RWPE2 (cell line): ENCODE measurements around the gene DNAJB7.
"Not testable (repeated sequence)": the region's sequence is repeated elsewhere in the genome, so short reads cannot be mapped to it uniquely, and the experiment has no call there.

ENCODE experiments used
- ATAC-seq: fragments of 200-7000 bp; cut with Tn5 transposase; 3 replicates; pipeline ENCODE4 v1.9.1; 2021; ENCODE audit warnings: low read depth
- DNase-seq: peaks from one replicate; pipeline ENCODE4 v3.0.0-alpha.2; 2020; ENCODE audit warnings: low spot score
- H3K27ac ChIP-seq: fragments of 450-650 bp; 2 replicates; pipeline ENCODE4 v1.5.1; 2017; ENCODE audit warnings: mild to moderate bottlenecking; ENCODE audit not compliant: poor library complexity, severe bottlenecking
- H3K27me3 ChIP-seq: fragments of 250-450 bp; sonication (Bioruptor Pico); 2 replicates; pipeline ENCODE4 v1.5.1; 2021; ENCODE audit warnings: mild to moderate bottlenecking, moderate library complexity; ENCODE audit not compliant: insufficient read depth, poor library complexity, severe bottlenecking
- H3K36me3 ChIP-seq: fragments of 250-450 bp; sonication (Bioruptor Pico); 2 replicates; pipeline ENCODE4 v1.5.1; 2020; ENCODE audit warnings: low read depth, mild to moderate bottlenecking, moderate library complexity
- H3K4me1 ChIP-seq: fragments of 250-450 bp; sonication (Bioruptor Pico); 2 replicates; pipeline ENCODE4 v1.5.1; 2021; ENCODE audit warnings: mild to moderate bottlenecking, moderate library complexity; ENCODE audit not compliant: insufficient read depth, poor library complexity, severe bottlenecking
- H3K4me3 ChIP-seq: fragments of 250-450 bp; sonication (Bioruptor Pico); 2 replicates; pipeline ENCODE4 v1.5.1; 2021; ENCODE audit warnings: mild to moderate bottlenecking, moderate library complexity; ENCODE audit not compliant: severe bottlenecking
- H3K9me3 ChIP-seq: fragments of 250-450 bp; sonication (Bioruptor Pico); 2 replicates; pipeline ENCODE4 v1.5.1; 2021; ENCODE audit warnings: mild to moderate bottlenecking, moderate library complexity; ENCODE audit not compliant: severe bottlenecking
- TF ChIP-seq, protein P1 (sequence below): fragments of 450-650 bp; IDR thresholded peaks from one replicate; pipeline ENCODE4 v1.5.1; 2017; ENCODE audit warnings: mild to moderate bottlenecking, moderate library complexity; ENCODE audit not compliant: poor library complexity, severe bottlenecking

Gene DNAJB7

GRCh38 chr22:40834619-40835018 is 27.3 kb downstream of the DNAJB7 start:
- H3K27ac ChIP-seq: no peak overlapping the region
- no peak overlapping the region for H3K4me3 ChIP-seq
- H3K36me3 ChIP-seq: peaks cover 83% of the 10 kb centered on the region
- H3K9me3 ChIP-seq: no peaks in the 10 kb centered on the region
- H3K27me3 ChIP-seq: no peaks in the 10 kb centered on the region
- no peak for ATAC-seq
- no peaks in the 10 kb centered on the region for H3K4me1 ChIP-seq
- no peak for DNase-seq
- TF ChIP-seq, protein P1, sequence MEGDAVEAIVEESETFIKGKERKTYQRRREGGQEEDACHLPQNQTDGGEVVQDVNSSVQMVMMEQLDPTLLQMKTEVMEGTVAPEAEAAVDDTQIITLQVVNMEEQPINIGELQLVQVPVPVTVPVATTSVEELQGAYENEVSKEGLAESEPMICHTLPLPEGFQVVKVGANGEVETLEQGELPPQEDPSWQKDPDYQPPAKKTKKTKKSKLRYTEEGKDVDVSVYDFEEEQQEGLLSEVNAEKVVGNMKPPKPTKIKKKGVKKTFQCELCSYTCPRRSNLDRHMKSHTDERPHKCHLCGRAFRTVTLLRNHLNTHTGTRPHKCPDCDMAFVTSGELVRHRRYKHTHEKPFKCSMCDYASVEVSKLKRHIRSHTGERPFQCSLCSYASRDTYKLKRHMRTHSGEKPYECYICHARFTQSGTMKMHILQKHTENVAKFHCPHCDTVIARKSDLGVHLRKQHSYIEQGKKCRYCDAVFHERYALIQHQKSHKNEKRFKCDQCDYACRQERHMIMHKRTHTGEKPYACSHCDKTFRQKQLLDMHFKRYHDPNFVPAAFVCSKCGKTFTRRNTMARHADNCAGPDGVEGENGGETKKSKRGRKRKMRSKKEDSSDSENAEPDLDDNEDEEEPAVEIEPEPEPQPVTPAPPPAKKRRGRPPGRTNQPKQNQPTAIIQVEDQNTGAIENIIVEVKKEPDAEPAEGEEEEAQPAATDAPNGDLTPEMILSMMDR: no peak

DNA sequence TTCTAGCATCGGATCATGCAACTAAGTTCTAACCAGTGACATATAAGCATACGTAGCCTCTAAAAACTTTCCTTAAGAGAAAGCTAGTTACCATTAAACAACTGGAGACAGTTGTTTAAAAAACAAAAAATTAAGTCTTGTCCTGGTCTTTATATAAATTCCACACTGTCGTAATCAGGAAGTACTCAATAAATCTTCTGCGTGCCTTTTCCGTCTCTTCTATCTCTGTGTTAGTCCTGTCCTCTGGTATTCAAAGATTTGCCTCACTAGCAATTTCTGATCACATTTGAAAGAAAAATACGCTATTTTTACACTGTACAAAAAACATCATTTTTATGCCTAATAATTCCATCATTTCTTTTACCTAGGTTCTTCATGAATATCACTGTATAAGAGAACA is 32.8 kb downstream of the DNAJB7 start:
- Histone ChIP-seq H3K4me1 (no peaks in the 10 kb centered on the region), H3K27ac (no peak overlapping the region), H3K36me3 (peaks cover 94% of the 10 kb centered on the region), H3K9me3 (no peaks in the 10 kb centered on the region), H3K27me3 (no peaks in the 10 kb centered on the region), H3K4me3 (no peak overlapping the region)
- no peak for DNase-seq
- no peak for ATAC-seq
- TF ChIP-seq, protein P1: no peak

DNA sequence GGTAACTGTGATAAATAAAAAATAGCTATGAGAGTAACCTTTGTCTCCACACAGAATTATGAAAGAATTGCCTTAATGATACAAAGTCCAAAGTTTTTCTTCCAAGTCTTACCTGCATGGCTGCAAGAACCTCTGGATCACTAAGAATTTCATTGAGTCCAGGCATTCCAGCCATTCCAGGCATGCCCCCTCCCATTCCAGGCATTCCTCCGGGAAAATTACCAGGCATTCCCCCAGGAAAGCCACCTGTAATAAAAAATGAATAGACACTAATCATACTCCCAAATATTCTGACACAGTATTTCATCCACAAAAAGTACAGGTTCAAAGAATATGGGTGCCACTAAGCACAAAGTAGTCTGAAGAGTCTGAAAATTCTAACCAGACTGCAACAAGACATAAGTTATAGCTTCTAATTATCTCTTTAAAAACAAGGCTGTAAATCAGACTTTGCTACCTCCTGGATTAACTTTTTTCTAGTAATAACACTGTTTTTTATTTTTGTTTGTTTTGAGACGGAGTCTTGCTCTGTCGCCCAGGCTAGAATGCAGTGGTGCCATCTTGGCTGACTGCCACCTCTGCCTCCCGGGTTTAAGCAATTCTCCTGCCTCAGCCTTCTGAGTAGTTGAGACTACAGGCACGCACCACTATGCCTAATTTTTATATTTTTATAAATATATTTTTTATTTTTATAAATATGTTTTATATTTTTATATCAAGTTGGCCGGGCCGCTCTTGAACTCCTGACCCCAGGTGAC is 34.8 kb downstream of the DNAJB7 start:
- no peaks in the 10 kb centered on the region for H3K4me1 ChIP-seq
- peaks cover 84% of the 10 kb centered on the region for H3K36me3 ChIP-seq
- DNase-seq (no peak), ATAC-seq (no peak)
- H3K4me3 ChIP-seq: no peak overlapping the region
- TF ChIP-seq, protein P1: no peak
- no peak overlapping the region for H3K27ac ChIP-seq
- no peaks in the 10 kb centered on the region for H3K27me3 ChIP-seq
- H3K9me3 ChIP-seq: no peaks in the 10 kb centered on the region

DNA sequence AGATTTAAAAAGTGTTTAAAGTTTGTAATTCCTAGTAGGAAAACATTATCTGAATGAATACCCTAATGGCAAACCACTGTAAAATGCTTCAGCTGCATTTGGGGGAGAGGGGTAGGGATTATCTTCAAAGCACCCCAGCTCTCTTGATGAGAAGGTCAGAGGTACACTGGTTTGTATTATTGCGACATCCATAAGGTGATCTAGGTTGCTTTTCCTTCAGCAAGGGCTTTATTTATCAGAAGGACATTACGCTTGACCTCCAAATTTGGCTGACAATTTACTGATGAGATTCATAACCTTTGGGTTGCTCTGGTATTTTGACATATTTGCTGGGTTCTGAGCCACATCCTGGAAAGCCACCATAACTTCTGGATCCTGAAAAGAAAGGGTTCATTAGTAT is 35.6 kb downstream of the DNAJB7 start:
- H3K4me3 ChIP-seq, H3K27me3 ChIP-seq, H3K4me1 ChIP-seq, H3K27ac ChIP-seq, H3K9me3 ChIP-seq, ATAC-seq, DNase-seq: not testable (repeated sequence)
- H3K36me3 ChIP-seq: peaks cover 75% of the 10 kb centered on the region

DNA sequence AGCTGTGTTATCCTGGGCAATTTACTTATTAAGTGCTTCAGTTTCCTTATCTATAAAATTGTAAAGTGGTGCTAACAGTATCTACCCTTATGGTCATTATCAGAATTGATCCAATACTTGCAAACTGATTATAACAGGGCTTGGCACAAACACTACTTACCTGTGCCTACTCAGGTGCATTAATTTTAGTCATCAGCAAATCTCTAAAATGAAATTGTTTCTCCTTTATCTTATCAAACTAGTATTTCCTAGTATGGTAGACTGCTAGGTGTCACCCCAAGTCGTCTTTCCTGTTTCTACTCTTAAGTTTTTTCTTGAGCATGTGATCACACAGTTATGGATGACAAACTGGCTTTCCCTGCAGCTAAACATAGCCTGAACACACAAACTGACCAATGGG is 38.5 kb downstream of the DNAJB7 start:
- ATAC-seq: no peak
- TF ChIP-seq, protein P1: no peak
- peaks cover 46% of the 10 kb centered on the region for H3K36me3 ChIP-seq
- no peaks in the 10 kb centered on the region for H3K9me3 ChIP-seq
- no peak overlapping the region for H3K27ac ChIP-seq
- DNase-seq: no peak
- H3K4me3 ChIP-seq: no peak overlapping the region
- H3K27me3 ChIP-seq: no peaks in the 10 kb centered on the region
- no peaks in the 10 kb centered on the region for H3K4me1 ChIP-seq
